GM18951 (cell line): ENCODE data around the gene EIF3C.
"Not testable (repeated sequence)": the region's sequence is repeated elsewhere in the genome, so short reads cannot be mapped to it uniquely, and the experiment has no call there.

ENCODE experiments used
- in situ Hi-C: fragments of 300-500 bp; cut with MboI; formaldehyde crosslinking; loops from one replicate; pipeline ENCODE4 v1.12.0; 2022; ENCODE audit warnings: low sequenced_read_pairs, mixed read lengths, inconsistent platforms; ENCODE audit not compliant: unreplicated experiment

The EIF3C gene

GRCh38 chr16:28746618-28747350, 35.5 kb downstream of the EIF3C start:
- in situ Hi-C loops, result not testable (repeated sequence)

GRCh38 chr16:28749997-28750465, 38.8 kb downstream of the EIF3C start:
- in situ Hi-C loops, result not testable (repeated sequence)

- in situ Hi-C loops, result not testable (repeated sequence)
These were observed 39.3 kb downstream of the EIF3C start for GRCh38 chr16:28750469-28751067.

GRCh38 chr16:28751487-28751886, 40.2 kb downstream of the EIF3C start, which contains the start of gene NPIPB9:
TSS of gene NPIPB9 (plus strand) at chr16:28751787.
- in situ Hi-C loops, result not testable (repeated sequence)

- in situ Hi-C loops, result not testable (repeated sequence)
These were observed 70.4 kb downstream of the EIF3C start for GRCh38 chr16:28781697-28782096.

- in situ Hi-C loops, result not testable (repeated sequence)
These were observed 71.1 kb downstream of the EIF3C start for GRCh38 chr16:28782357-28782756.
